Vagina (tissue), 2 donors: Measurements from ENCODE around the gene AMOTL2. TPM values are rescaled to one million over a fixed set of nuclear protein-coding genes. Genes with fewer than 3 reads are reported as not detected.
A peak's percentile ranks its signal among the peaks of the same experiment; 100 is the strongest.

ENCODE experiments used
- DNase-seq, 2 donors: peaks; one replicate each; pipeline ENCODE4 v3.0.0-alpha.2; 2017; ENCODE audit errors: extremely low spot score in 2 of 2
- H3K27ac ChIP-seq: fragments of 200-600 bp; sonication (generic); one replicate; pipeline ENCODE4 v1.5.1; 2019
- H3K27me3 ChIP-seq: fragments of 200-600 bp; sonication (generic); one replicate; pipeline ENCODE4 v1.5.1; 2019
- H3K36me3 ChIP-seq, 2 donors: fragments of 200-600 bp; sonication (generic); one replicate each; pipeline ENCODE4 v1.5.1; 2017 to 2019
- H3K4me1 ChIP-seq: fragments of 200-600 bp; sonication (generic); one replicate; pipeline ENCODE4 v1.5.1; 2019
- H3K4me3 ChIP-seq, 2 donors: fragments of 200-600 bp; sonication (generic); 1 replicate in 1 of 2; 2 replicates in 1 of 2; pipeline ENCODE4 v1.5.1; 2016 to 2019
- H3K9me3 ChIP-seq: fragments of 200-600 bp; sonication (generic); one replicate; pipeline ENCODE4 v1.5.1; 2019
- POLR2A ChIP-seq, 2 donors: fragments of 450-650 bp; IDR thresholded peaks; one replicate each; pipeline ENCODE4 v1.6.1; 2017; ENCODE audit warnings: antibody characterized with exemption in 2 of 2, mild to moderate bottlenecking in 2 of 2, moderate library complexity in 2 of 2
- POLR2AphosphoS5 ChIP-seq, 2 donors: sonication (generic); formaldehyde crosslinking; IDR thresholded peaks; one replicate each; pipeline ENCODE4 v1.9.0; 2017; ENCODE audit warnings: antibody characterized with exemption in 2 of 2, mild to moderate bottlenecking in 2 of 2, low read depth in 1 of 2; ENCODE audit not compliant: insufficient read depth in 1 of 2
- intact Hi-C: fragments of 100-400 bp; cut with DNase I; formaldehyde crosslinking; loops from one replicate; pipeline ENCODE4 v1.15.1; 2023
- total RNA-seq: library from RNA; depleted of rRNA; stranded (reverse); fragments of >200 nt; gene quantifications from one replicate; pipeline ENCODE4 v1.2.3, GENCODE V29; 2016
- TF ChIP-seq, protein P1 (sequence below), 3 experiments: fragments of 450-650 bp in 2 of 3; fragments of 200-600 bp in 1 of 3; sonication (generic) in 1 of 3; IDR thresholded peaks; one replicate each; pipeline ENCODE4 v1.5.1; 2017 to 2019; ENCODE audit warnings: antibody characterized with exemption in 3 of 3, mild to moderate bottlenecking in 2 of 3, moderate library complexity in 2 of 3

AMOTL2 gene
- total RNA-seq, 1 donor from 2014 or later = 60.6 TPM

DNA sequence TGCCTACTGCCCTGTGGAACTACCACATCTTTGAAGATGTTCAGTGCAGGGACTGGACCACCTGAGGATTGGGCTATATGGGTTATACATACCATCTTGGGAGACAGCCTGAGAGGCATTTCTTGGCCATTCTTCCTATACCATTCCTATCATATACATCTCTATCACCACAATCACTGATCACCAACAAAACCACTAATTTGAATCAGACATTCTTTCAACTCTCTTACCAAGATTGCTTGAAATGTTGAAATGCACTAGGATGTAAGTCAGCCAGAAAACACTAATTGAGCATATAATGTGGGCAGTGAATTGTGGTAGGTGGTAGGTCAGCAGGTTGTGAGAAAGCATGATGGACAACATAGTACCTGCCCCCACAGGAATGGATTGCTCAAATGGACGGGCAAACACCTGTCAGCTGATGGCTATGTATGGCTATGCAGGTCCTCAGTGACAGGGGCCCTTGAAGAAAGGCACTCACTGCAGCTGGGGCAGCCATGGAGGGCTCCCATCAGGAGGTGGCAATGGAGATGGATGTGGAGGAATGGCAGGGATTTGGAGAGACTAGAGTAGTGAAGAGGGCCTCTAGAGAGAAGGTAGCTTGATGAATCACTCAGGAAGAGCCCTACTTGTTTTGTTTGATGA lies 49.1 kb downstream of the AMOTL2 start:
- H3K27me3 ChIP-seq = no peaks in the 10 kb centered on the region
- H3K27ac ChIP-seq = peak overlapping the region; percentile 80
- peaks cover 32% of the 10 kb centered on the region for H3K4me1 ChIP-seq
- TF ChIP-seq, protein P1, sequence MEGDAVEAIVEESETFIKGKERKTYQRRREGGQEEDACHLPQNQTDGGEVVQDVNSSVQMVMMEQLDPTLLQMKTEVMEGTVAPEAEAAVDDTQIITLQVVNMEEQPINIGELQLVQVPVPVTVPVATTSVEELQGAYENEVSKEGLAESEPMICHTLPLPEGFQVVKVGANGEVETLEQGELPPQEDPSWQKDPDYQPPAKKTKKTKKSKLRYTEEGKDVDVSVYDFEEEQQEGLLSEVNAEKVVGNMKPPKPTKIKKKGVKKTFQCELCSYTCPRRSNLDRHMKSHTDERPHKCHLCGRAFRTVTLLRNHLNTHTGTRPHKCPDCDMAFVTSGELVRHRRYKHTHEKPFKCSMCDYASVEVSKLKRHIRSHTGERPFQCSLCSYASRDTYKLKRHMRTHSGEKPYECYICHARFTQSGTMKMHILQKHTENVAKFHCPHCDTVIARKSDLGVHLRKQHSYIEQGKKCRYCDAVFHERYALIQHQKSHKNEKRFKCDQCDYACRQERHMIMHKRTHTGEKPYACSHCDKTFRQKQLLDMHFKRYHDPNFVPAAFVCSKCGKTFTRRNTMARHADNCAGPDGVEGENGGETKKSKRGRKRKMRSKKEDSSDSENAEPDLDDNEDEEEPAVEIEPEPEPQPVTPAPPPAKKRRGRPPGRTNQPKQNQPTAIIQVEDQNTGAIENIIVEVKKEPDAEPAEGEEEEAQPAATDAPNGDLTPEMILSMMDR (IDR thresholded peaks at IDR 0.05) = no peak
- TF ChIP-seq POLR2AphosphoS5 (IDR thresholded peaks at IDR 0.05; ENCODE audit: insufficient read depth in 1 of 2, low read depth in 1 of 2) = no peak
- no peak for TF ChIP-seq POLR2A (IDR thresholded peaks at IDR 0.05)
- H3K4me3 ChIP-seq = no peak overlapping the region
- no peaks in the 10 kb centered on the region for H3K36me3 ChIP-seq
- no peaks in the 10 kb centered on the region for H3K9me3 ChIP-seq
- no peak for DNase-seq
- intact Hi-C loops = no loop called here

DNA sequence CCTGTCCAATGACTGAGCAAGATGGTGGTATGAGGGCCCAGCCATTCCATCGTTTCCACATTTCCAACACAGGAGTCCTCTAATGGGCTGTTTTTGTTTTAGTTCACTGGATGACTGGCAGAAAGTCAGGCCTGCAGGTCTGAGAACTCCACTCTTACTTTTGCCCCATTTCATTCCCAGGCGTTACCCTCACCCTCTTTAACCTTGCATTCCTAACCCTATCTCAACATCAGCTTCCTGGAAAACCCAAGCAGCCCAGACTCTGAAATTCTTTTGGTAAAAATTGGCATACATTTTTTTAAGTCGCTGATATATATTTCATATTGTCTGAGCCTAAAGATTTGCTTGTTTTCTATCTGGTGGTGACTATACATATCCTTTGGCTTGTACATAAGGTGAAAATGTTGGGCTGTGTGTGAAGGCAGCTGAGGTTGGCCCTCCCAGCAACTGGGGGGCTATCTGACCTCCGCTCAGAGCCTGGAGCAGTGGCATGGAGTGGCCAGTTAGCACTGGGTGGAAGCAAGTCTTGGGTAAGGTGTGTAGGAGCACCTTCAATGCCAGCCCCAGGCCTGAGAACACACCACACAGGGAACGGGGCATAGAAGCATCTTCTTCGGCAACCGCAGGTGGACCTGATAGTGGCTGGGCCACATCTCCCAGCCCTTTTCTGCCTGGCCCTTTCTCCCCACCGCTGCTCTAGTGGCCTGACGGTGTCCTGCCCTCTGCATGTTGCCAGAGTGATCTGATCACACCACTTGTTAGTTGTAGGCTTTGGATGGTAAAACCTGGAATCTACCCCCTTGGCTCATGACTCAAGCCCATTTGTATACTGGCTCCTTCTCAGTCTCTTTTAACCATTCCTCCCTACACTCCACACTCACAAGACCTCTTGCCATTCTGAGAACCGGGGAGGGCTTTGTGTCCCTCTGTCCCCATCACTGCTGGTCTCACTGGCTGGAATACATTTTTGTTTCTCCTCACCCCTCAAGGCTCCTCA lies 50.0 kb downstream of the AMOTL2 start:
- no peaks in the 10 kb centered on the region for H3K9me3 ChIP-seq
- TF ChIP-seq POLR2AphosphoS5 (IDR thresholded peaks at IDR 0.05; ENCODE audit: insufficient read depth in 1 of 2, low read depth in 1 of 2) (no peak), POLR2A (IDR thresholded peaks at IDR 0.05) (no peak)
- TF ChIP-seq, protein P1 (IDR thresholded peaks at IDR 0.05) = no peak
- H3K4me3 ChIP-seq = no peak overlapping the region
- intact Hi-C loops = no loop called here
- H3K27me3 ChIP-seq = no peaks in the 10 kb centered on the region
- H3K36me3 ChIP-seq = no peaks in the 10 kb centered on the region
- no peak for DNase-seq
- no peak overlapping the region for H3K27ac ChIP-seq
- peaks cover 32% of the 10 kb centered on the region for H3K4me1 ChIP-seq

DNA sequence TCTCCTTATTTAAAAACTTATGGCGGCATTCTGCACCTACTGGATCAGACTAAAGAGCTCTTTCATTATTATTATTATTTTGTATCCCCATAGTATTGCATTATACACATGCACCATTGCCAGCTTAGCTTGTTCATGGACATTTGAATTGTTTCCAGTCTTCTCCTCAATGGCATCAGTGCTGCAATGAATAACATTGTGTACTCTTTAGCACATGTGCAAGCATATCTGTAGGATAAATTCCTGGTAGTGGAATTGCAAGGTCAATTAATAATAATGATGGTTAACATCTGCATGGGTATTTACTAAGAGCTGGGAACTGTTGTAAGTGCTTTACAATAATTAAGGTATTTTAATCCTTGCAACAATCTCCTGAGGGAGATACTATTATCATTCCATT lies 52.0 kb downstream of the AMOTL2 start:
- Histone ChIP-seq H3K27me3 (no peaks in the 10 kb centered on the region), H3K4me1 (peaks cover 22% of the 10 kb centered on the region), H3K4me3 (no peak overlapping the region), H3K27ac (no peak overlapping the region), H3K36me3 (no peaks in the 10 kb centered on the region), H3K9me3 (no peaks in the 10 kb centered on the region)
- intact Hi-C loops = no loop called here
- no peak for DNase-seq
- TF ChIP-seq, protein P1 (IDR thresholded peaks at IDR 0.05) = no peak
- no peak for TF ChIP-seq POLR2AphosphoS5 (IDR thresholded peaks at IDR 0.05; ENCODE audit: insufficient read depth in 1 of 2, low read depth in 1 of 2)
- no peak for TF ChIP-seq POLR2A (IDR thresholded peaks at IDR 0.05)

DNA sequence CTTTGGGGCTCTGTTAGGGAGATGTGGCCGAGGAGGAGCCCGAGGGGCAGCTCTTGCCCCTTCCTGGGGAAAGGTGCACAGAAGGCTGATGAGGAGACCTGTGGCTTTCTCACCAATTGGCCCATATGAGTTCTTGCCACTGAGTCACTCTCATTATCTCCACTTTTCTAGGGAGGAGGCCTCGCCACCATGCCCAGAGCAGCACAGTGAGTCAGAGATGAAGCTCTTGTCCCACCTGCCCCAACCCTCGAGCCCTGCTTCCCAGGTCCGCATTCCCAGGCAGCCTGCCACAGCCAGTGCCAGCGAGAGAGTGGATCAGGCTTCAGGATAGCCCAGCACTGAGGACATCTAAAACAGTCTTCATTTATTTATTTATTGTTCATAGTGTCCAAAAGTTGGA lies 53.5 kb downstream of the AMOTL2 start:
- TF ChIP-seq, protein P1 (IDR thresholded peaks at IDR 0.05) = no peak
- TF ChIP-seq POLR2AphosphoS5 (IDR thresholded peaks at IDR 0.05; ENCODE audit: insufficient read depth in 1 of 2, low read depth in 1 of 2) (no peak), POLR2A (IDR thresholded peaks at IDR 0.05) (no peak)
- DNase-seq = no peak
- intact Hi-C loops = no loop called here
- no peaks in the 10 kb centered on the region for H3K9me3 ChIP-seq
- no peak overlapping the region for H3K27ac ChIP-seq
- no peaks in the 10 kb centered on the region for H3K27me3 ChIP-seq
- H3K36me3 ChIP-seq = no peaks in the 10 kb centered on the region
- H3K4me3 ChIP-seq = no peak overlapping the region
- H3K4me1 ChIP-seq = peaks cover 22% of the 10 kb centered on the region
